ENCODE data around the gene TMEM97.

TMEM97 gene

DNA sequence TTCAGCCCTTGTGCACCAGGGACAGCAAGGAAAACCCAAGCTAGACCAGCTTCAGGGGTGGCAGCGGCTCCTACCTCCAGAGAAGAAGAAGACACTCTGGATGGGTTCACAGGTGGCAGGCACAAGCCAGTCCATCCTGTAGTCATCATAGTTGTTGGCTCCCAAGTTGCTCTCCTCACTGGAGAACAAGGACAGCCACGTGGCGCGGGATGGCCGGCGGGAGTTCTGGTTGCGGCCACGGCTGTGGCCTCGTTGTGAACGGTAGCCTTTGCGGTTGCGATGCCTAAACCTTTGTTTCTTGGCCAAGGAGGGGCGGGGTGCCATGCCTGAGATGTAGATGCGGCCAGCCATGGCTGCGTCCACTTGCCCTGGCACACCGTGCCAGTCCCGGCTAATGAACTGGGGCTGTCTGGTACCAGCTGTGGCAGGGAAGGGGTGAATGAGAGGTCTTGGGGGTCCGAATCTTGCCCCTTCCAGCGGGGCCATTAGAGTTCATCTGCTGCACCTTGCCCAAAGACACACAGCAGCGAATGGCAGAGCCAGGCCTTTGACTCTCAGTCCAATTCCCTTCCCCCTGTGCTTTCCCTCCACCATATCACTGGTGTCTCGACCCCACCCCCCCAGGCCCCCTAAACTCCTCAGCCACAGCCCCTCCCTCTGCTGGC, 48.8 kb downstream of the TMEM97 start:
- no peak for DNase-seq

DNA sequence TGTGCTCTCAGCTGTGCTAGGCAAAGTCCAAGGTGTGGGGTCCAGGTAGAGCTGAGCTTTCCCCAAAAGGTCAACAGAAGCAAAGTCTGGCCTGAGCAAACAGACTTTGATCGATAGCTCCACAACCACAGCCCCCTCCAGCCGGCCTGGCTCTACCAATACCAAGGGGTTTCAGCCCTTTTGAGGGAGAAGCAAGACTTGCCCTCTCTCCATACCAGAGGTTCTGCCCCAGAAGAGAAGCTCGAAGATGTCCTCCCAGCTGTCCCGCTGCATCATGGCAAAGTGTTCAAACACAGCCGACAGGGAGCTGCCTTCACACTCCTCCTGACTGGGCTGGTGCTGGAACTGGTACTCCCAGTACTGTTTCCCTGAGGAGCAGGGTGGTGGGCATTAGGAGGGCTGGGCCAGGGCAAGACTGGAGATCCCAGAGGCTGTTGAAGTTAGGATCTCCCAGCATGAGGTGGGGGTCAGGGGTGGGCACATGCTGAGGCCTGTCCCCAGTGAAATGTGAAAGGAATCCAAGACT, 49.4 kb downstream of the TMEM97 start:
- no peak for DNase-seq

DNA sequence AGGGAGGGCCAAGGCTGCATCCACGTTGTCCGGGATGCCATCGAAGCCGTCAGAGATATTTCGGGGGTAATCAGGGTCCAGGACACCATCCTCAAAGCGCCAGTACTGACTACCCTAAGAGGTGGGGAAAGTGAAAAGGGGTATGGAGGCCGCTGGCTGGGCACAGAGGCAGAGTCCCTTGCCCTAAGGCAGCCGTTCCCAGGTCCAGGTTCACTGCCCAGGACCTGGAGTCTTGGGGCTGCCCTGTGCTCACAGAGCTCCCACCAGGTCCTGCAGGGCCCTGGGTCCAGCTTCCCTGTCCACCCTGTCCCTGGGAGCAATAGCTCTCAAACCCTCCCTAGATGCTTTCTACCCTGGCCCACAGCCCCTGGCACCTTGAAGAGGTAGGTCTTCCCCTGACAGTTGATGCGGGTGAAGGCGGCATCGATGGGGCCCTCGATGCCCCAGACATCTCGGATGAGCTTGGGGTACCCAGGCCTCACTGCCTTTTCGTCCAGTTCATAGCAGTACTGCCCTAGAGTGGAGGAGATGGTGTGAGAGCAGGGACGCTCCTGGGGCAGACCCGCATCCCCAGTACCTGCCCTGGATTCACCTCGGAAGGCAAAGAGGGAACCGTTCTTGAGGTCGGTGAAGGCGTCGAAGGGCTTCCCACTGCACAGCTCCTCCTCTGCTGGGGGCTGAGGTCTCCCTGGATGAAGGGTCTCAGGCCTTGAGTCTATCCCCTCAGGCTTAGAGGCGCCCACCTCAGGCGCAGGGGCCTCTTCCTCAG, 50.1 kb downstream of the TMEM97 start:
- DNase-seq: no peak

DNA sequence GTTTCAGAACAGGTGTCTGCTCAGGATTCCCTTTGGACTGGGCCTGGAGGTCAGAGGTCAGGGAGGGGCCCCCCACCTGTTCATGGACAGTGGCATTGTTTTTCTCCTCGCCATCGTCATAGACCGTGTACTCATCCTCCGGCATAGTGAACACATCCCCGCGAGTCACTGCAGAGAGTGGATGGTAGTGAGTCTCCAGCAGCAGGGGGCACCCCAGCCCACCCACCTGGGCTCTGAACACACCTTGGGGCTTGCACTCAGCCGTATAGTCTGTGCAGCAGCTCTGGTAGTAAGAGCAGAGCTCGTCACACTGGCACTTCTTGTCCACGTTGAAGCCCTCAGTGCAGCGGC, 50.7 kb downstream of the TMEM97 start:
- DNase-seq: no peak

DNA sequence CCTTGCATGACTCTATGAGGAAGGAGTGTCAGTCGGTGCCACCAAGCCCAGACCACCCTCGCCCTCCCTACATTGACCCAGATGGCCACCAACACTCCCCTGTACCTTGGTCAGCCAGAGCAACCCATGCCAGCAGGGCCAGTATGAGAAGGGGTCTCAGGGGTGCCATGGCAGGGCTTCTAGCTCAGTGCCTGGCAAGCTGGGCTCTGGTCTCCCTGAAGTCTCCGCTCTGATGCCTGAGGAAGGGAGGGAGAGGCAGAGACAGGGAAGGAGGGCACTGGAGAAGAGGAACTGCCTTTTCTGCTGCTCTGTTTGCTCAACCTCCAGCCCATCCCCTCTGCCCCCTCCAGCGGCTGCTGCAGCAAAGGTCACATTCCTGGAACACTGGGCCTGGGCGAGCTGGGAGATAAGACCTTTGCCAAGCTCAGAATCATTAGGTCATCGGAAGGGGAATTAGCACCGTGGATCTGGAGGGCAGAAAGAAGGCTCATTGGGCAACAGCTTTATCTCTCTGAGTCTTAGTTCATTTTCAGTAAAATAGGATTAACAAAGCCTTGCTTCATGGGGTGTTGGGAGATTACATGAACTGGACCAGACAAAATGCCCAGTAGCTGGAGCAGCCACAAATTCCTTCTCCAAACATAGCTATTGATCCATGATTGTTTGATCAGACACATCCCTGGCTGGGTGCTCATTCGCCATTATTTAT, 51.2 kb downstream of the TMEM97 start, which contains the start of gene VTN:
Gene VTN, minus strand, starts transcription at position 273 of the 709 bp plus-strand sequence. Its CDS starts 104 bp downstream, at position 169.
- DNase-seq: no peak

DNA sequence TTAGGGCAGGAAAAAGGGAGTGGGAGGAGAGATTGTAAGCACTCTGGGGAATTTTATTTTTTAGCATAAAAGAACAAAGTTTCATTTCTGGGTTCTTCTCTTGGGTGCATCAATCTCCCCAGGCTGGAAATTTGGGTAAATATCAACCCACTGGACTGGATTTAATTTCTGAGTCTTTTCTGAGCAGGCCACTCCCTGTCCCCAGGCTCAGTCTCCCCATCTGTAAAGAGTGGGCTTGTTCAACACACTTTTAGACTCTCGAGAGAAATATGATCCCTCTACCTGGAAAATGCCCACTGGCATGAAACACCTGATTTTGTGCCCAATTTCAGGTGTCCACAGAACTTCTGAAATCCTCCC, 51.7 kb downstream of the TMEM97 start:
- no peak for DNase-seq

DNA sequence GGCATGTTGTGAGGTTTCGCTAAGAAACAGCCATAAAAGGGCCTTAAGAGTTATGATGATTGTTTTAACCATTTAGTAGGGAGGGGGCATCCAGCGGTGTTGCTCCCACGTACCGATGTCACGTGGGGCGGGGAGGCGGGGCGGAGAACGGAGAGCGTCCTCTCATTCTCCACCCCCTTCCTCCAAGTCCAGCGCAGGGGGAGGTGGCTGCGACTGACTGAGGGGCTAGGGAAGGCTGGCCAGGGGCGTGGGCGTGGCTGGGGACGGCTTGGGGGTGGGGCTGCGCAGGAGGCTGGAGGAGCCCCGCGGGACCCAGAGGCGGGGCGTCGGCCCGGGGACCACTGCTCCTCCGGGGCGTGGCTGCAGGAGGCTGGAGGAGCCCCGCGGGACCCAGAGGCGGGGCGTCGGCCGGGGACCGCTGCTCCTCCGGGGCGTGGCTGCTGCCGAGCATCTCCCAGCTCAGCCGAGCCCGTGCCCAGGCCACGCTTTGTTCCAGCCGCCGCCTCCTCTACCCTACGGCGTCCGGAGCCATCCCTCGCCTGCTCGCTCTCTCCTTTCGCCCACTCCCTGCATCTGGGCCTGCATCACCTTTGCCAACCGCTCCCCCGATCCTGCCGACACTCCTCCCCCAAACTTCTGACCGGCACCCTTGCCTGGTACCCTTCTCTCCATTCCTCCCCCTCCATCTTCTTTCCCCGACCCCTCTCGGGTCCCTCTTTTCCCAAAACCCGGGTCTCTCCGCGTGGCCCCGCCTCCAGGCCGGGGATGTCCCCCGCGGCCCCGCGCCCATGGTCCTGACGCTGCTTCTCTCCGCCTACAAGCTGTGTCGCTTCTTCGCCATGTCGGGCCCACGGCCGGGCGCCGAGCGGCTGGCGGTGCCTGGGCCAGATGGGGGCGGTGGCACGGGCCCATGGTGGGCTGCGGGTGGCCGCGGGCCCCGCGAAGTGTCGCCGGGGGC, 52.5 kb downstream of the TMEM97 start, which contains the start of gene SARM1:
Gene SARM1, plus strand, starts transcription at position 450 of the 958 bp plus-strand sequence. Its CDS starts 339 bp downstream, at position 789.
- peak; percentile 91 for DNase-seq

DNA sequence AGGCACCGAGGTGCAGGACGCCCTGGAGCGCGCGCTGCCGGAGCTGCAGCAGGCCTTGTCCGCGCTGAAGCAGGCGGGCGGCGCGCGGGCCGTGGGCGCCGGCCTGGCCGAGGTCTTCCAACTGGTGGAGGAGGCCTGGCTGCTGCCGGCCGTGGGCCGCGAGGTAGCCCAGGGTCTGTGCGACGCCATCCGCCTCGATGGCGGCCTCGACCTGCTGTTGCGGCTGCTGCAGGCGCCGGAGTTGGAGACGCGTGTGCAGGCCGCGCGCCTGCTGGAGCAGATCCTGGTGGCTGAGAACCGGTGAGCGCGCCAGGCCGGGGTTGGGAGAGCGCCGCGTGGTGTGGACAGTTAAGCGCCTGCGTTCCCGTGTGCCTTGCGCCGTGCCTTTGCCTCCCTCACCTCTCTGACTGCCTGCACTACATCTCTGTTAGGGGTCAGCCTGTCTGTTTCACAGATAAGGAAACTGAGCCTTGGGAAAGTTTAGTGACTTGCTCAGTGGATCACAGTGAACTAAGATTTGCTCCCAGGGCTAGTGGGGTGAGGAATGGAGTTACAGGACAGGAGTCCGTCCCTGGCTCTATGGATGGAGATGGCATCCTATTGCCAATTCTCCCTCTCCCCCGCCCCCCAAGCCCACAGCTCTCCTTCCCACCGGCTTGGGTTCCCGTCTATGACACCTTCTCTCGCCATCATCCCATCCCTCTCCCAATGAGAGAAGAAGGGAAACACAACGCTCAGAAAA, 53.4 kb downstream of the TMEM97 start:
- DNase-seq: peak; percentile 9

DNA sequence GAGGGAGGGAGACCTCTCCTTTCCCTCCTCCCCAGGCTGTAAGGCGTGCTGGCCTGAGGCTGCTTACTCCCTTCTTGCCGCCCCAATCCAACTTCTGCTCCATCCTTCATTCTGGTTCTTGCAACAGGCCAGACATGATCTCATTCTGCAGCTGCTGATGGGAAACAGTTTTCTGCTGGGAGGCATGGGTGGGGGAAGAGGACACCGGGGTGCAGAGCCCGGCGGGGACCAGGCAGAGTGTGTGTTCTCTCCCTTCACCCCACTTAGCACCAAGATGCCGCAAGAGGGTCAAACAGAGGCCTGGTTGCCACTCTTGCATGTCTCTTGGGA, 53.9 kb downstream of the TMEM97 start:
- no peak for DNase-seq

Data from CD4-positive, alpha-beta T cell treated with Interleukin-12 subunit alpha and Interleukin-12 subunit beta, for 1 hour (primary cell).